GM23338 (cell line): ENCODE data around the gene CACNA1C. TPM values are rescaled to one million over a fixed set of nuclear protein-coding genes. Genes with fewer than 3 reads are reported as not detected.

Experiments
- ATAC-seq: fragments of 200-7000 bp; cut with Tn5 transposase; 3 replicates; pipeline ENCODE4 v1.9.1; 2020
- DNase-seq: peaks from one replicate; pipeline ENCODE4 v3.0.0-alpha.2; 2015; ENCODE audit warnings: low spot score
- H2AFZ ChIP-seq: fragments of 200-600 bp; sonication (generic); 2 replicates; pipeline ENCODE4 v1.8.0; 2016; ENCODE audit warnings: antibody characterized with exemption, mild to moderate bottlenecking, moderate library complexity
- H3F3A ChIP-seq: fragments of 200-600 bp; sonication (generic); replicated peaks from 2 replicates; pipeline ENCODE4 v1.8.0; 2017; ENCODE audit warnings: antibody characterized with exemption, mixed run types, low read depth
- H3K27ac ChIP-seq: fragments of 200-600 bp; sonication (generic); 2 replicates; pipeline ENCODE4 v1.6.1; 2016; ENCODE audit warnings: low read depth
- H3K27me3 ChIP-seq: fragments of 200-600 bp; sonication (generic); 2 replicates; pipeline ENCODE4 v1.8.0; 2016; ENCODE audit warnings: mild to moderate bottlenecking, mixed run types, moderate library complexity; ENCODE audit not compliant: insufficient read depth
- H3K36me3 ChIP-seq: fragments of 200-600 bp; sonication (generic); 2 replicates; pipeline ENCODE4 v1.8.0; 2016; ENCODE audit warnings: mild to moderate bottlenecking; ENCODE audit not compliant: insufficient read depth
- H3K4me1 ChIP-seq: fragments of 200-600 bp; sonication (generic); 2 replicates; pipeline ENCODE4 v1.8.0; 2016; ENCODE audit warnings: mild to moderate bottlenecking, moderate library complexity; ENCODE audit not compliant: insufficient read depth
- H3K4me2 ChIP-seq: fragments of 200-600 bp; sonication (generic); 2 replicates; pipeline ENCODE4 v1.7.1; 2017; ENCODE audit warnings: mixed run types
- H3K4me3 ChIP-seq: fragments of 200-600 bp; sonication (generic); 2 replicates; pipeline ENCODE4 v1.6.1; 2016; ENCODE audit warnings: mixed run types
- H3K79me2 ChIP-seq: fragments of 200-600 bp; sonication (generic); replicated peaks from 2 replicates; pipeline ENCODE4 v1.8.0; 2017; ENCODE audit warnings: mild to moderate bottlenecking; ENCODE audit not compliant: insufficient read depth
- H3K9me2 ChIP-seq: fragments of 200-600 bp; sonication (generic); 2 replicates; pipeline ENCODE4 v1.8.0; 2017; ENCODE audit not compliant: insufficient read depth
- H4K20me1 ChIP-seq: fragments of 200-600 bp; sonication (generic); replicated peaks from 2 replicates; pipeline ENCODE4 v1.8.0; 2017; ENCODE audit warnings: mild to moderate bottlenecking; ENCODE audit not compliant: insufficient read depth
- H3K27ac Mint-ChIP-seq: 2 replicates; pipeline ENCODE4 v1.8.0; 2020; ENCODE audit warnings: inconsistent platforms, mild to moderate bottlenecking, moderate library complexity, mixed read lengths
- H3K27me3 Mint-ChIP-seq: 3 replicates; pipeline ENCODE4 v1.8.0; 2022; ENCODE audit warnings: low read depth, mild to moderate bottlenecking, moderate library complexity, mixed read lengths, inconsistent platforms; ENCODE audit not compliant: insufficient read depth, poor library complexity
- H3K36me3 Mint-ChIP-seq: 3 replicates; pipeline ENCODE4 v1.8.0; 2021; ENCODE audit warnings: low read depth, mild to moderate bottlenecking, inconsistent platforms, moderate library complexity, mixed read lengths
- H3K4me1 Mint-ChIP-seq: 3 replicates; pipeline ENCODE4 v1.8.0; 2020; ENCODE audit warnings: mild to moderate bottlenecking, inconsistent platforms, mixed read lengths
- H3K4me3 Mint-ChIP-seq: 3 replicates; pipeline ENCODE4 v1.8.0; 2021; ENCODE audit warnings: moderate library complexity, mild to moderate bottlenecking, inconsistent platforms, mixed read lengths
- H3K9me3 Mint-ChIP-seq: 3 replicates; pipeline ENCODE4 v1.8.0; 2020; ENCODE audit warnings: moderate library complexity, mild to moderate bottlenecking, inconsistent platforms, mixed read lengths
- CREB1 ChIP-seq: fragments of 250-450 bp; sonication (Bioruptor Pico); IDR thresholded peaks from 2 replicates; pipeline ENCODE4 v1.5.0; 2020; ENCODE audit warnings: low read depth, mild to moderate bottlenecking, moderate library complexity
- CTCF ChIP-seq, 2 experiments: fragments of 200-600 bp in 1 of 2; sonication (generic) in 1 of 2; conservative IDR thresholded peaks; 2 replicates each; pipeline versions ENCODE4 v1.5.1 to v1.6.1; 2016 to 2017; ENCODE audit warnings: antibody characterized with exemption in 2 of 2, low read depth in 2 of 2, mild to moderate bottlenecking in 2 of 2, moderate library complexity in 1 of 2
- ETS1 ChIP-seq: IDR thresholded peaks from 2 replicates; pipeline ENCODE4 v1.6.1; 2016; ENCODE audit warnings: antibody characterized with exemption
- EZH2 ChIP-seq: fragments of 200-600 bp; sonication (generic); IDR thresholded peaks from one replicate; pipeline ENCODE4 v1.8.0; 2017; ENCODE audit warnings: antibody characterized with exemption, mild to moderate bottlenecking, low read depth; ENCODE audit not compliant: unreplicated experiment
- EZH2phosphoT487 ChIP-seq: fragments of 200-600 bp; sonication (generic); IDR thresholded peaks from one replicate; pipeline ENCODE4 v1.8.1; 2018; ENCODE audit warnings: antibody characterized with exemption; ENCODE audit not compliant: unreplicated experiment
- JUNB ChIP-seq: IDR thresholded peaks from one replicate; pipeline ENCODE4 v1.6.1; 2016; ENCODE audit warnings: antibody characterized with exemption; ENCODE audit not compliant: unreplicated experiment
- NANOG ChIP-seq: IDR thresholded peaks from 2 replicates; pipeline ENCODE4 v1.6.1; 2016; ENCODE audit warnings: antibody characterized with exemption, borderline replicate concordance
- POLR2AphosphoS5 ChIP-seq: IDR thresholded peaks from 2 replicates; pipeline ENCODE4 v1.6.1; 2016; ENCODE audit warnings: antibody characterized with exemption, low read depth
- REST ChIP-seq: IDR thresholded peaks from one replicate; pipeline ENCODE4 v1.6.1; 2018; ENCODE audit warnings: antibody characterized with exemption; ENCODE audit not compliant: unreplicated experiment
- STAT1 ChIP-seq: IDR thresholded peaks from one replicate; pipeline ENCODE4 v1.6.1; 2016; ENCODE audit warnings: antibody characterized with exemption; ENCODE audit not compliant: unreplicated experiment
- ZNF114 ChIP-seq: fragments of 250-450 bp; sonication (Bioruptor Pico); IDR thresholded peaks from 2 replicates; pipeline ENCODE4 v1.5.0; 2020; ENCODE audit warnings: mild to moderate bottlenecking, moderate library complexity
- ZNF331 ChIP-seq: fragments of 250-450 bp; sonication (Bioruptor Pico); IDR thresholded peaks from 2 replicates; pipeline ENCODE4 v1.5.0; 2020; ENCODE audit warnings: low read depth, mild to moderate bottlenecking, moderate library complexity
- ZNF462 ChIP-seq: fragments of 250-450 bp; sonication (Bioruptor Pico); IDR thresholded peaks from 2 replicates; pipeline ENCODE4 v1.5.0; 2020; ENCODE audit warnings: mild to moderate bottlenecking, moderate library complexity
- polyA plus RNA-seq: library from polyadenylated mRNA; unstranded; fragments of >200 nt; fragmentation: Nextera tagmentation; extraction: Ambion mirVana; gene quantifications from 2 replicates; pipeline ENCODE4 v1.2.1, GENCODE V29; 2016
- total RNA-seq: library from RNA; depleted of rRNA; stranded (reverse); fragments of >200 nt; shearing (Covaris generic); gene quantifications from 2 replicates; pipeline ENCODE4 v1.2.3, GENCODE V29; 2014

Gene CACNA1C
- total and polyA plus RNA-seq, 2 experiments from 2014 or later, result 0.78 to 2.1 TPM

- H3K27me3 ChIP-seq, result no peaks in the 10 kb centered on the region
- H4K20me1 ChIP-seq, result no peaks in the 10 kb centered on the region
- H3K4me2 ChIP-seq, result no peak overlapping the region
- Mint-ChIP-seq H3K36me3 (peaks cover 6% of the 10 kb centered on the region; the same call in 2 of the 3 replicates), H3K9me3 (peaks cover 25% of the 10 kb centered on the region), H3K4me3 (no peak overlapping the region), H3K27me3 (peaks cover under 1% of the 10 kb centered on the region), H3K27ac (no peak overlapping the region), H3K4me1 (peaks cover 14% of the 10 kb centered on the region)
- no peak for ATAC-seq
- no peak for TF ChIP-seq ZNF462
- TF ChIP-seq CTCF (conservative IDR thresholded peaks at IDR 0.05; ENCODE audit: low read depth in 2 of 2), result no peak
- TF ChIP-seq ZNF114 (CRISPR knock-in tag), result no peak
- TF ChIP-seq NANOG, result no peak
- no peak for TF ChIP-seq ZNF331 (CRISPR knock-in tag)
- TF ChIP-seq REST, result no peak
- TF ChIP-seq POLR2AphosphoS5, result no peak
- no peak for TF ChIP-seq EZH2phosphoT487
- TF ChIP-seq EZH2, result no peak
- TF ChIP-seq STAT1, result no peak
- TF ChIP-seq ETS1, result no peak
- TF ChIP-seq JUNB, result no peak
- TF ChIP-seq CREB1 (CRISPR knock-in tag), result no peak
- no peaks in the 10 kb centered on the region for H3K79me2 ChIP-seq
- no peaks in the 10 kb centered on the region for H3K36me3 ChIP-seq
- H3F3A ChIP-seq, result no peaks in the 10 kb centered on the region
- H2AFZ ChIP-seq, result peak overlapping the region; percentile 74; the same call in 1 of the 2 replicates
- no peak overlapping the region for H3K27ac ChIP-seq
- no peak overlapping the region for H3K4me3 ChIP-seq
- H3K9me2 ChIP-seq, result peaks cover 12% of the 10 kb centered on the region
- DNase-seq, result no peak
- H3K4me1 ChIP-seq, result peaks cover 9% of the 10 kb centered on the region
Measured at GRCh38 chr12:2697057-2697800, 644.4 kb downstream of the CACNA1C start.
